Tibial artery (tissue), 4 donors: Measurements from ENCODE around the gene C1RL.
"Not testable (repeated sequence)": the region's sequence is repeated elsewhere in the genome, so short reads cannot be mapped to it uniquely, and the experiment has no call there.

Experiments
- DNase-seq, 2 donors: peaks; one replicate each; pipeline ENCODE4 v3.0.0-alpha.2; 2019
- H3K27ac ChIP-seq, 2 donors: fragments of 200-600 bp; sonication (generic) in 1 of 2; 1 replicate in 1 of 2; 2 replicates in 1 of 2; pipeline ENCODE4 v1.5.1; 2018 to 2019; ENCODE audit warnings: mild to moderate bottlenecking in 1 of 2
- H3K27me3 ChIP-seq, 2 donors: fragments of 200-600 bp; sonication (generic) in 1 of 2; one replicate each; pipeline versions ENCODE4 v1.5.1 to v1.6.0; 2016 to 2019
- H3K36me3 ChIP-seq, 3 donors: fragments of 200-600 bp; sonication (generic) in 2 of 3; one replicate each; pipeline ENCODE4 v1.5.1; 2016 to 2019; ENCODE audit warnings: mild to moderate bottlenecking in 2 of 3
- H3K4me1 ChIP-seq, 4 donors: fragments of 200-600 bp; sonication (generic) in 2 of 4; 1 replicate in 3 of 4; 2 replicates in 1 of 4; pipeline ENCODE4 v1.5.1; 2016 to 2019
- H3K4me3 ChIP-seq, 2 donors: fragments of 200-600 bp; sonication (generic) in 1 of 2; 1 replicate in 1 of 2; 2 replicates in 1 of 2; pipeline ENCODE4 v1.5.1; 2018 to 2019; ENCODE audit warnings: mild to moderate bottlenecking in 2 of 2
- H3K9me3 ChIP-seq, 3 donors: fragments of 200-600 bp; sonication (generic) in 1 of 3; one replicate each; pipeline ENCODE4 v1.5.1; 2016 to 2019
- intact Hi-C: fragments of 100-400 bp; cut with DNase I; formaldehyde crosslinking; loops from one replicate; pipeline ENCODE4 v1.15.0; 2023; ENCODE audit warnings: low total_unique reads
- TF ChIP-seq, protein P1 (sequence below), 2 experiments: fragments of 200-600 bp in 1 of 2; fragments of 450-650 bp in 1 of 2; IDR thresholded peaks; one replicate each; pipeline ENCODE4 v1.5.1; 2017 to 2019; ENCODE audit warnings: antibody characterized with exemption in 2 of 2, mild to moderate bottlenecking in 1 of 2, moderate library complexity in 1 of 2

The C1RL gene

DNA sequence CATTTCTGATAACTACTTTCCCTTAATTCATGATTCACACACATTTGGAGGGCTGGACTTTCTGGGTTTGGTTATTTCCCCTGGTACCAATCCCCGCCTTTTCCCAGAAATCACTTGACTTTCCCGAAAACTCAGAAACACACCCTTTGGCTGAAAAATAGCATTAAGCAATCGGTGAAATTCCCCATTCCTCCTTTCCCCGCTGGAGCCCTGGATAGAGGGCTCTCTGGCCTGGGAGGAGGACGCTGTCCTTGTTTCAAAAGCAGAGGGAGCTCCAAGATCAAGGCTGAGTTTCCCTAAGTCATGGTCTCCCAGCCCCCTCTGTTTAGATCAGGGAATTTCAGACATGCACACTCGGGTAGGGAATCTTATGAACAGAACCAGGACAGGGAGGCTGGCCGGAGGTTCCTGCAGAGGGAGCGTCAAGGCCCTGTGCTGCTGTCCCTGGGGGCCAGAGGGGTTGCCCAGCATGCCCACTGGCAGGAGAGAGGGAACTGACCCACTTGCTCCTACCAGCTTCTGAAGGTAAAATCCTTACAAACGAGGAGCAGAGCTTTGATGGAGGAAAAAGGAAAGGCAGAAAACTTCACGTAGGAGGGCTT is 48.6 kb downstream of the C1RL start, which contains the start of gene C1S:
TSS of gene C1S (plus strand) at position 366 of the 602 bp plus-strand sequence. CDS start 1,195 bp downstream, outside the sequence.
- TF ChIP-seq, protein P1, sequence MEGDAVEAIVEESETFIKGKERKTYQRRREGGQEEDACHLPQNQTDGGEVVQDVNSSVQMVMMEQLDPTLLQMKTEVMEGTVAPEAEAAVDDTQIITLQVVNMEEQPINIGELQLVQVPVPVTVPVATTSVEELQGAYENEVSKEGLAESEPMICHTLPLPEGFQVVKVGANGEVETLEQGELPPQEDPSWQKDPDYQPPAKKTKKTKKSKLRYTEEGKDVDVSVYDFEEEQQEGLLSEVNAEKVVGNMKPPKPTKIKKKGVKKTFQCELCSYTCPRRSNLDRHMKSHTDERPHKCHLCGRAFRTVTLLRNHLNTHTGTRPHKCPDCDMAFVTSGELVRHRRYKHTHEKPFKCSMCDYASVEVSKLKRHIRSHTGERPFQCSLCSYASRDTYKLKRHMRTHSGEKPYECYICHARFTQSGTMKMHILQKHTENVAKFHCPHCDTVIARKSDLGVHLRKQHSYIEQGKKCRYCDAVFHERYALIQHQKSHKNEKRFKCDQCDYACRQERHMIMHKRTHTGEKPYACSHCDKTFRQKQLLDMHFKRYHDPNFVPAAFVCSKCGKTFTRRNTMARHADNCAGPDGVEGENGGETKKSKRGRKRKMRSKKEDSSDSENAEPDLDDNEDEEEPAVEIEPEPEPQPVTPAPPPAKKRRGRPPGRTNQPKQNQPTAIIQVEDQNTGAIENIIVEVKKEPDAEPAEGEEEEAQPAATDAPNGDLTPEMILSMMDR (IDR thresholded peaks at IDR 0.05), result peak; percentile 93 to 95
- H3K4me3 ChIP-seq, result peak within 1 kb of the TSS; percentile 43 to 52
- intact Hi-C loops, result loop anchor here (2.0 to 5.0 kb wide), 2 partner anchors 32 to 52 kb away; partner anchors contain the start of gene C1R
- peaks cover 0 to 9% (median 0%) of the 10 kb centered on the region in 3 donors for H3K36me3 ChIP-seq
- peak within 1 kb of the TSS; percentile 77 to 85 for H3K27ac ChIP-seq
- H3K9me3 ChIP-seq, result no peaks in the 10 kb centered on the region
- H3K4me1 ChIP-seq, result peaks cover 0 to 35% (median 12%) of the 10 kb centered on the region in 4 donors
- peak; percentile 88 to 94 for DNase-seq
- H3K27me3 ChIP-seq, result peaks cover 0 to 3% of the 10 kb centered on the region in 2 donors

DNA sequence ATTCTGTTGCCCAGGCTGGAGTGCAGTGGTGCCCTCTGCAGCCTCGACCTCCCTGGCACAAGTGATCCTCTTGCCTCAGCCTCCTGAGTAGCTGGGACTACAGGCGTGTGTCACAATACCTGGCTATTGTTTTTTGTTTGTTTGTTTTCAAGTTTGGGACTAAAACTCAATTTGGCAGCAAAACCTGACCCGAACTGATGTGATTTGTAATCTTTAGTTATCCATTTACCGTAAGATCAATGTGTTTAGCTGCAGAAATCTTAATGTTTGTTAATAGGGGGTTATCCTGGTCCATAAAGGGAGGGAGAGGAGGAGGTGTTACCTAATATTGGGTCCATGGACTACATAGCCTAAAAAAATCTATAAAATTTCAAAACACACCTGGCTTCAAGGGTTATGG is 49.2 kb downstream of the C1RL start:
- Histone ChIP-seq H3K4me3 (no peak overlapping the region), H3K36me3 (peaks cover 0 to 9% (median 0%) of the 10 kb centered on the region in 3 donors), H3K9me3 (no peaks in the 10 kb centered on the region), H3K27me3 (peaks cover 0 to 7% of the 10 kb centered on the region in 2 donors), H3K27ac (peak overlapping the region; percentile 74 to 85), H3K4me1 (peaks cover 0 to 35% (median 12%) of the 10 kb centered on the region in 4 donors)
- intact Hi-C loops, result loop anchor here (2.0 to 5.0 kb wide), 2 partner anchors 33 to 53 kb away; partner anchors contain the start of gene C1R
- TF ChIP-seq, protein P1 (IDR thresholded peaks at IDR 0.05), result no peak
- DNase-seq, result no peak

DNA sequence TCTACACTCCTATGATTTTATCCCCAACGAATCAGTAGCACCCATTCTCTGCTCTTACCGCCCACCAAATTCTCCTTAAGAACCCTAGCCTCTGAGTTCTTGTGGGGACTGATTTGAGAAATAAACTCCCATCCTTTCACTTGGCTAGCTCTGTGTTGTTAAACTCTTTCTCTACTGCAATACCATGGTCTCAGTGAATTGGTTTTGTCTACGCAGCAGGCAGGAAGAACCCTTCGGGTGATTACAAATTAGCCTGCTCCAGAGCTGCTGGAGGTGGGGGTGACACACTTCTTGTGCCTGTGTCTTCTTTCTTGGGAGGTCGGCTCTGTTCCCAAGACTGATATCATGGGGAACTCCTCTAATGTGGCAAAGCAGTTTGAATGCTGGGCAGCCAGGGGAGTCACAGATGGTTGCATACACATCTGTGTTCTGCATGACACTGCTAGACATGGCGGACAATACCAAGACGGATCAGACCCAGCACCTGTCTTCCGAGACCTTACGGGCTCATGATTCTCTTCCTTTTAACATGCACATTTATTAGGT is 50.1 kb downstream of the C1RL start:
- Histone ChIP-seq H3K9me3 (no peaks in the 10 kb centered on the region), H3K4me1 (peaks cover 0 to 35% (median 12%) of the 10 kb centered on the region in 4 donors), H3K4me3 (no peak overlapping the region), H3K27ac (no peak overlapping the region), H3K27me3 (peaks cover 0 to 7% of the 10 kb centered on the region in 2 donors), H3K36me3 (peaks cover 0 to 5% (median 0%) of the 10 kb centered on the region in 3 donors)
- DNase-seq, result no peak
- TF ChIP-seq, protein P1 (IDR thresholded peaks at IDR 0.05), result no peak
- intact Hi-C loops, result no loop called here

DNA sequence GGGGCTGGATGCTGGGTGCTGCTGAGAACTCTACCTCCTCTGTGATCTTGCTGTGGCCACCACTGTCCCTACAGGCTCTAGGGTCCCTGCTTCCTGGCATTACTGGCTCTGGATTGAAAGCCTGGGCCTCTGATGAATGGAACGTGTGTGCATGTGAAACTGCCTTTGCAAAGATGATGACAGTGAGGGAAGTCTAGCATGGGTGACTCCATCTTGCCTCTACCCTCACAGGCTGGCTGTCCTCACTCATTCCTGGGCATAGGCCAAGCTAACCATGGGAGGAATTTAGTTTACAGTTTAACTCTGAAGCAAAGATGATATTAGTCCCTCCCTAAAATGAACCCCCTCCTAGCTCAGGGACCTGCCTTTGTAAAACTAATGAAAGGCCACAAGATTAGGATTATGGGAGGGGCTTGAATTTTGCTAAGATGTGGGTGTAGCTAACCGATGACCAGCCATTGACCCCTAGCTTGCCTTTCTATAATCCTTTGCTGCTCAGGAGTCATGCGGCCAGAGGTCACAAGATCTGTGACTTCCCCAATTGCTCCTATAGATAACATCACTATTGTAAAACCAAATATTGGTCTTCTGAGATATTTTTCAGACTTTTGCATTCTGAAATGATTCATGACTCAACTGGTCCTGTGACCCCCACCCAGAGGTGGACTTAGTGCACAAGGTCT is 50.7 kb downstream of the C1RL start:
- DNase-seq, result peak in 1 of 2 donors; percentile 52

DNA sequence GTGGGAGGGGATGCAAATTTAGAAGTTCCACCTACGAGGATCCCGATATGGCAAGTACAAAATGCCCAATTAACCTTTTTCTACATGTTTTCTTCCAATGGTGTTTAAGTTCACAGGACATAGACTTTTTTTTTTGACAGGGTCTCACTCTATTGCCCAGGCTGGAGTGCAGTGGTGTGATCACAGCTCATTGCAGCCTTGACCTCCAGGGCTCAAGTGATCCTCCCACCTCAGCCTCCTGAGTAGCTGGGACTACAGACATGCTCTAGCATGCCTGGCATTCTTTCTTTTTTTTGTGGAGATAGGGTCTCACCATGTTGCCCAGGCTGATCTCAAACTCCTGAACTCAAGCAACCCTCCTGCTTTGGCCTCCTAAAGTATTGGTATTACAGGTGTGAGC is 53.3 kb downstream of the C1RL start:
- H3K27ac ChIP-seq, H3K9me3 ChIP-seq, DNase-seq, H3K27me3 ChIP-seq, intact Hi-C loops, H3K4me3 ChIP-seq, H3K36me3 ChIP-seq: not testable (repeated sequence)
- peaks cover 0 to 12% (median 7%) of the 10 kb centered on the region in 4 donors for H3K4me1 ChIP-seq

More for the DNA sequence above, 50.7 kb downstream of the C1RL start:
- Histone ChIP-seq H3K9me3 (no peaks in the 10 kb centered on the region), H3K36me3 (no peaks in the 10 kb centered on the region), H3K27ac (no peak overlapping the region), H3K4me1 (peaks cover 0 to 35% (median 12%) of the 10 kb centered on the region in 4 donors), H3K27me3 (peaks cover 0 to 7% of the 10 kb centered on the region in 2 donors), H3K4me3 (no peak overlapping the region)
- TF ChIP-seq, protein P1 (IDR thresholded peaks at IDR 0.05), result no peak
- intact Hi-C loops, result no loop called here
